WTC11 (cell line): ENCODE results near the gene FUT6. TPM values are rescaled to one million over a fixed set of nuclear protein-coding genes. Genes with fewer than 3 reads are reported as not detected.

Source experiments
- AFF4 ChIP-seq: sonication (generic); formaldehyde crosslinking; IDR thresholded peaks from 2 replicates; pipeline ENCODE4 v1.8.1; 2023; ENCODE audit warnings: mild to moderate bottlenecking, missing genetic modification reagents, borderline replicate concordance
- E2F4 ChIP-seq: sonication (generic); formaldehyde crosslinking; IDR thresholded peaks from 2 replicates; pipeline ENCODE4 v1.8.1; 2022; ENCODE audit warnings: low read depth, mild to moderate bottlenecking, moderate library complexity, missing genetic modification reagents, borderline replicate concordance
- ELF4 ChIP-seq: sonication (generic); formaldehyde crosslinking; IDR thresholded peaks from 2 replicates; pipeline ENCODE4 v1.8.1; 2022; ENCODE audit warnings: low read depth, mild to moderate bottlenecking, moderate library complexity, missing genetic modification reagents
- ERG ChIP-seq: fragments of 250-450 bp; sonication (Bioruptor Pico); IDR thresholded peaks from 2 replicates; pipeline ENCODE4 v1.8.0; 2021; ENCODE audit warnings: mild to moderate bottlenecking
- FOXK1 ChIP-seq: sonication (generic); formaldehyde crosslinking; IDR thresholded peaks from 2 replicates; pipeline ENCODE4 v1.8.0; 2022; ENCODE audit warnings: mild to moderate bottlenecking, moderate library complexity, missing genetic modification reagents
- GTF2I ChIP-seq: fragments of 250-450 bp; sonication (Bioruptor Pico); conservative IDR thresholded peaks from 2 replicates; pipeline ENCODE4 v1.4.0; 2021; ENCODE audit warnings: mild to moderate bottlenecking
- HMGA2 ChIP-seq: fragments of 250-450 bp; sonication (Bioruptor Pico); IDR thresholded peaks from 2 replicates; pipeline ENCODE4 v1.4.0; 2021; ENCODE audit warnings: mild to moderate bottlenecking, moderate library complexity
- HMGXB4 ChIP-seq: sonication (generic); formaldehyde crosslinking; IDR thresholded peaks from 2 replicates; pipeline ENCODE4 v1.8.1; 2023; ENCODE audit warnings: mild to moderate bottlenecking, moderate library complexity, missing genetic modification reagents
- IRF2 ChIP-seq: sonication (generic); formaldehyde crosslinking; IDR thresholded peaks from 2 replicates; pipeline ENCODE4 v1.8.0; 2022; ENCODE audit warnings: low read depth, missing genetic modification reagents, borderline replicate concordance
- JUN ChIP-seq: sonication (generic); formaldehyde crosslinking; IDR thresholded peaks from 2 replicates; pipeline ENCODE4 v1.8.0; 2023; ENCODE audit warnings: mild to moderate bottlenecking, missing genetic modification reagents
- KAT7 ChIP-seq: sonication (generic); formaldehyde crosslinking; IDR thresholded peaks from 2 replicates; pipeline ENCODE4 v1.8.1; 2023; ENCODE audit warnings: missing genetic modification reagents, mild to moderate bottlenecking, borderline replicate concordance
- NFATC4 ChIP-seq: fragments of 250-450 bp; sonication (Bioruptor Pico); IDR thresholded peaks from 2 replicates; pipeline ENCODE4 v1.9.0; 2021; ENCODE audit warnings: mild to moderate bottlenecking
- PRDM15 ChIP-seq: sonication (generic); formaldehyde crosslinking; IDR thresholded peaks from 2 replicates; pipeline ENCODE4 v1.8.0; 2022; ENCODE audit warnings: missing genetic modification reagents
- SMAD3 ChIP-seq: sonication (generic); formaldehyde crosslinking; IDR thresholded peaks from 2 replicates; pipeline ENCODE4 v1.8.0; 2022; ENCODE audit warnings: missing genetic modification reagents, mild to moderate bottlenecking, borderline replicate concordance
- ZBTB43 ChIP-seq: sonication (generic); formaldehyde crosslinking; IDR thresholded peaks from 2 replicates; pipeline ENCODE4 v1.8.1; 2023; ENCODE audit warnings: mild to moderate bottlenecking, missing genetic modification reagents
- ZMAT4 ChIP-seq: fragments of 250-450 bp; sonication (Bioruptor Pico); IDR thresholded peaks from 2 replicates; pipeline ENCODE4 v1.9.0; 2021; ENCODE audit warnings: mild to moderate bottlenecking
- ZNF121 ChIP-seq: sonication (generic); formaldehyde crosslinking; IDR thresholded peaks from 2 replicates; pipeline ENCODE4 v1.8.0; 2023; ENCODE audit warnings: missing genetic modification reagents
- ZNF396 ChIP-seq: fragments of 250-450 bp; sonication (Bioruptor Pico); IDR thresholded peaks from 2 replicates; pipeline ENCODE4 v1.8.0; 2021; ENCODE audit warnings: mild to moderate bottlenecking, moderate library complexity, borderline replicate concordance
- ZSCAN18 ChIP-seq: fragments of 250-450 bp; sonication (Bioruptor Pico); IDR thresholded peaks from 2 replicates; pipeline ENCODE4 v2.1.2; 2022; ENCODE audit warnings: mild to moderate bottlenecking, moderate library complexity
- total RNA-seq: library from RNA; stranded (reverse); gene quantifications from 3 replicates; pipeline ENCODE4 v1.2.3, GENCODE V29; 2021

FUT6 gene
- total RNA-seq, 1 experiment from 2014 or later = not detected

GRCh38 chr19:5790559-5791520 lies 48.7 kb downstream of the FUT6 start, which contains the start of gene DUS3L (continued):
- TF ChIP-seq GTF2I (CRISPR knock-in tag) (no peak), ZNF121 (CRISPR knock-in tag) (no peak; the same call in 1 of the 2 replicates), ELF4 (no peak), FOXK1 (CRISPR knock-in tag) (peak; percentile 93; the same call in 1 of the 2 replicates), KAT7 (no peak), ZMAT4 (CRISPR knock-in tag) (no peak), SMAD3 (CRISPR knock-in tag) (0 out of 2 replicates have a peak, but pooled peaks have one; percentile 68), ERG (CRISPR knock-in tag) (no peak), PRDM15 (peak; percentile 60; the same call in 1 of the 2 replicates), ZBTB43 (CRISPR knock-in tag) (0 out of 2 replicates have a peak, but pooled peaks have one; percentile 73), HMGA2 (CRISPR knock-in tag) (no peak), HMGXB4 (peak; percentile 51; the same call in 1 of the 2 replicates), IRF2 (CRISPR knock-in tag) (no peak), ZNF396 (no peak), ZSCAN18 (CRISPR knock-in tag) (no peak), JUN (no peak; the same call in 1 of the 2 replicates), AFF4 (CRISPR knock-in tag) (no peak), NFATC4 (CRISPR knock-in tag) (no peak), E2F4 (CRISPR knock-in tag) (no peak)
